CD4-positive, alpha-beta T cell treated with Interleukin-1 beta for 1 hour (primary cell): Measurements from ENCODE around the gene ORAI2.
"Not testable (repeated sequence)": the region's sequence is repeated elsewhere in the genome, so short reads cannot be mapped to it uniquely, and the experiment has no call there.

Experiments
- DNase-seq, 2 donors: peaks; one replicate each; pipeline ENCODE4 v3.0.0-alpha.2; 2020 to 2022

Gene ORAI2

DNA sequence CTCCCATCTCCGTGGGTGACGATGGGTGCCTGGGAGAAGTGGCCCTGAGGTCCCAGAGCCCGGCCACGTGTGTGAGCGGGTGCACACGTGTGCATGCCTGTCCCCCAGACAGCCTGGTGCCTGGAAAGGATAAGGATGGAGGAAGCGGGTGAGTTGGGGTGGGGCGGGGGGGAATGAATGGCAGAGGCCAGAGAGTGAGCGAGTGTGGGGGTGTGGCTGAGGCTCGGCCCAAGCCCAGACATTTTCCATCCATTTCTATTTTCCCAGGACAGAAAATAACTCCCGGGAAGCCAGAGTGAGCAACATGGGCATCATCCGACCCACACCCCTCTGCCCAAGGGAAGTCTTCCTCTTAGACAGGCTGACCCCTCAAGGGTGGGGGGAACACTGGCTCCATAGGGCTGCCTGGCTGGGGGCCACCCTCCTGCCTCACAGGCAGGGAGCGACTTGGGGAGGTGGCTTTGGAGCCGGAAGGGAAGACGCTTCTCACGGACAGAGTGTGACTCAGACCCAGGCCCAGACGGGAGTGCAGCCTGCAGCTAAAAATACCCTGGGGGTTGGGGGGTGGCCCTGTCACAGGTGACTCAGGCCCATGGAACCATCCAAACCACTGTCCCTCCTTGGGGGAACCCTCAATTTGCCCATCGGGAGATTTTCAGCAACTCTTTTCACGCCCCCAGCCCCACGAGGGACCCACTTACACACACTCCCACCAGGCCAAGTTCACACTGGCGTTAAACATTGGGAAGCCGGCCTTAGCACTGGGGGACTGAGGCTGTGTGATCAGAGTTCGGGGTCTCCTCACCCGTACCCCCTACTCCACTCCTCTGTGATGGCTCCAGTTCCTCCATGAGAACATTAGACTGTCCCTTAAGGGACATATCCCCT is 72.2 kb downstream of the ORAI2 start:
- not testable (repeated sequence) for DNase-seq
